Muscle layer of duodenum (tissue), 2 donors: ENCODE measurements around the gene GAB1.

ENCODE experiments used
- H3K27ac ChIP-seq: one replicate; pipeline ENCODE4 v1.7.0; 2013; ENCODE audit warnings: mild to moderate bottlenecking, low read length
- H3K27me3 ChIP-seq: one replicate; pipeline ENCODE4 v1.7.0; 2013; ENCODE audit warnings: low read depth, mild to moderate bottlenecking, control low read depth, low read length
- H3K36me3 ChIP-seq, 2 donors: one replicate each; pipeline ENCODE4 v1.7.0; 2013; ENCODE audit warnings: low read length in 2 of 2, control low read depth in 1 of 2, mild to moderate bottlenecking in 1 of 2; ENCODE audit not compliant: insufficient read depth in 2 of 2, control insufficient read depth in 1 of 2
- H3K4me1 ChIP-seq, 2 donors: one replicate each; pipeline ENCODE4 v1.7.0; 2013; ENCODE audit warnings: low read length in 2 of 2, mild to moderate bottlenecking in 2 of 2, control low read depth in 1 of 2, moderate library complexity in 1 of 2; ENCODE audit not compliant: insufficient read depth in 2 of 2, control insufficient read depth in 1 of 2
- H3K4me3 ChIP-seq, 2 donors: one replicate each; pipeline ENCODE4 v1.7.0; 2013; ENCODE audit warnings: low read length in 2 of 2, low read depth in 1 of 2, mild to moderate bottlenecking in 1 of 2
- H3K9me3 ChIP-seq, 2 donors: one replicate each; pipeline ENCODE4 v1.7.0; 2013; ENCODE audit warnings: low read length in 2 of 2, control low read depth in 1 of 2, mild to moderate bottlenecking in 1 of 2; ENCODE audit not compliant: control insufficient read depth in 1 of 2
- donor health status: healthy.

The GAB1 gene

GRCh38 chr4:143455211-143455610, 118.5 kb downstream of the GAB1 start:
- Histone ChIP-seq H3K36me3 (peaks cover 5 to 7% of the 10 kb centered on the region in 2 donors), H3K4me1 (no peaks in the 10 kb centered on the region), H3K9me3 (no peaks in the 10 kb centered on the region), H3K4me3 (no peak overlapping the region), H3K27me3 (no peaks in the 10 kb centered on the region), H3K27ac (no peak overlapping the region)

GRCh38 chr4:143458966-143459365, 122.3 kb downstream of the GAB1 start:
- peaks cover 12 to 21% of the 10 kb centered on the region in 2 donors for H3K36me3 ChIP-seq
- H3K9me3 ChIP-seq = no peaks in the 10 kb centered on the region
- no peaks in the 10 kb centered on the region for H3K4me1 ChIP-seq
- no peak overlapping the region for H3K4me3 ChIP-seq
- no peak overlapping the region for H3K27ac ChIP-seq
- H3K27me3 ChIP-seq = no peaks in the 10 kb centered on the region

GRCh38 chr4:143473334-143474126, 136.9 kb downstream of the GAB1 start:
- no peaks in the 10 kb centered on the region for H3K4me1 ChIP-seq
- H3K9me3 ChIP-seq = no peaks in the 10 kb centered on the region
- H3K4me3 ChIP-seq = no peak overlapping the region
- H3K36me3 ChIP-seq = peaks cover 15 to 20% of the 10 kb centered on the region in 2 donors
- no peak overlapping the region for H3K27ac ChIP-seq
- no peaks in the 10 kb centered on the region for H3K27me3 ChIP-seq

- H3K4me1 ChIP-seq = no peaks in the 10 kb centered on the region
- no peak overlapping the region for H3K4me3 ChIP-seq
- H3K9me3 ChIP-seq = no peaks in the 10 kb centered on the region
- H3K27ac ChIP-seq = no peak overlapping the region
- no peaks in the 10 kb centered on the region for H3K27me3 ChIP-seq
- no peaks in the 10 kb centered on the region for H3K36me3 ChIP-seq
These were observed 140.8 kb downstream of the GAB1 start for GRCh38 chr4:143477487-143477886.

GRCh38 chr4:143481361-143481760, 144.7 kb downstream of the GAB1 start:
- no peak overlapping the region for H3K4me3 ChIP-seq
- H3K9me3 ChIP-seq = no peaks in the 10 kb centered on the region
- H3K27me3 ChIP-seq = no peaks in the 10 kb centered on the region
- H3K36me3 ChIP-seq = no peaks in the 10 kb centered on the region
- no peak overlapping the region for H3K27ac ChIP-seq
- no peaks in the 10 kb centered on the region for H3K4me1 ChIP-seq

DNA sequence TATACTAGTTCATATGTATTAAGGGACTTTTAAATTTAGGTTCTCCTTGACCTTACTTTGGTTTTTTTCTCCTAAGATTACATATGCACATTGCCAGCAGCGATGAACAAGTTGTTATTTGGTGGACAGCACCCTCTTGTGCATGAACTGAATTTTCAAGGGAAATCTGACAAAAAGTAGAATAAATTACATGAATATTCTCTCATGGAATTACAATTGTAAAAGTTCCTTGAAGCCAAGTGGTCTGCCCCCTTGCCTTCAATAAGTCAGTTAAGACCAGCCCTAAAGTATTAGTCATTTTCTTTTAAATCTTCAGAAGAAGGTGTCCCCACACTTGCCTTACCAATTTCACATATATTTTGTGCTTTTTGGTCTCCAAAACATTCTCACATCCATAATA, 146.2 kb downstream of the GAB1 start:
- H3K36me3 ChIP-seq = no peaks in the 10 kb centered on the region
- no peaks in the 10 kb centered on the region for H3K27me3 ChIP-seq
- no peak overlapping the region for H3K4me3 ChIP-seq
- no peak overlapping the region for H3K27ac ChIP-seq
- H3K4me1 ChIP-seq = no peaks in the 10 kb centered on the region
- no peaks in the 10 kb centered on the region for H3K9me3 ChIP-seq

DNA sequence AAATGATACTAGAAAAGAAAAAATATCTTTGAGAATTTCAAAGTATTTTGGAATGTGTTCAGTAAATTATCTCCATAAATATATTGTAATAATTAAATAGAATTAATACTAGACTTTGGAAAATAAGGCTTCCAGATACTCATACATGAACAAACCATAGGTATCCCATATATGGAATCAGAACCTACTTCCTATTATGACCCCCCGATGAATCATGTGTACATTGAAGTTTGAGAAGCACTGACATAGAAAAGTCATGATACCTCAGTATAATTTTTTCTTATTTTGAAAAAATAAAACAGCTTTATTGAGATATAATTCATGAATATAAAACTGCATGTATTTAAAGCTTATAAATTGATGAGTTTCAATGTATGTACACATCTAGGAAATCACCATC, 149.6 kb downstream of the GAB1 start:
- no peak overlapping the region for H3K27ac ChIP-seq

DNA sequence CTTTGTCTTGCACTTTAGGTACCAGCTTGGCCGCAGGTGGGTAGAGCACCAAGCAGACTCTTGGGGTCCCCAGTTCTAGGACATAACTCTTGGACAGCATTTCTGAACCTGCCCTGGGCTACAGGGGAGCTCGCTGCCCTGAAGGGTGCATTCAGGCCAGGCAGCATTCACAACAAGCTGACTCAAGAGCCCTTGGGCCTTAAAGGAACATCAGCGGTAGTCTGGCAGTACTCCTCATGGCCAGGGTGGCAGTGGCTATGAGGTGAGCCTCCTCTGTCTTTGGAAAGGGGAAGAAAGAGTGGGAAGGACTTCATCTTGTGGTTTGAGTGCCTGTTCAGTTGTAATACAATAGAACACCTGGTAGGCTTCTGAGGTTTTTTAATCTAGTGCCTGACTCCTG, 152.0 kb downstream of the GAB1 start:
- Histone ChIP-seq H3K9me3 (no peaks in the 10 kb centered on the region), H3K36me3 (no peaks in the 10 kb centered on the region), H3K27me3 (no peaks in the 10 kb centered on the region), H3K4me1 (no peaks in the 10 kb centered on the region), H3K4me3 (no peak overlapping the region), H3K27ac (no peak overlapping the region)

More for the DNA sequence above, 149.6 kb downstream of the GAB1 start:
- no peaks in the 10 kb centered on the region for H3K4me1 ChIP-seq
- H3K4me3 ChIP-seq = no peak overlapping the region
- H3K27me3 ChIP-seq = no peaks in the 10 kb centered on the region
- H3K36me3 ChIP-seq = no peaks in the 10 kb centered on the region
- no peaks in the 10 kb centered on the region for H3K9me3 ChIP-seq

- Histone ChIP-seq H3K9me3 (no peaks in the 10 kb centered on the region), H3K4me3 (no peak overlapping the region), H3K27ac (no peak overlapping the region), H3K27me3 (no peaks in the 10 kb centered on the region), H3K4me1 (no peaks in the 10 kb centered on the region), H3K36me3 (no peaks in the 10 kb centered on the region)
These were observed 152.4 kb downstream of the GAB1 start for GRCh38 chr4:143489106-143489505.

- H3K4me1 ChIP-seq = no peaks in the 10 kb centered on the region
- H3K27me3 ChIP-seq = no peaks in the 10 kb centered on the region
- H3K27ac ChIP-seq = no peak overlapping the region
- H3K4me3 ChIP-seq = no peak overlapping the region
- no peaks in the 10 kb centered on the region for H3K36me3 ChIP-seq
- no peaks in the 10 kb centered on the region for H3K9me3 ChIP-seq
These were observed 161.3 kb downstream of the GAB1 start for GRCh38 chr4:143498021-143498420.

DNA sequence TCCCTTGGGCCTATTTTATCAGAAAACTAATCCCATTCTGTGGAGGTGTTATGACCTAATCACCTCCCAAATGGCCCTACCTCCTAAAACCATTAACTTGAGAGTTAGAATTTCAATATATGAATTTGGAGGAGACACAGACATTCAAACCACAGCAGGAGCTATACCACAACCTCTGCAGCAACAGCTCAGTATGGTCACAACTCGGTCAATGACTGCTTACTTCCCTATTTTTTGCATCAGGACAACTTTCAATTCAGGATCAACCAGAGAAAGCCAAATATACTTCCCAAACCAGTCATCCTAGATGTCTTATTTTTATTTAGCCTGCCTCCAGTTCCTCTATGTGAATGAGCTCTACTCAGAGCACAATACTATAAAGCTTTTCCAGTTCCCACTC, 165.6 kb downstream of the GAB1 start:
- Histone ChIP-seq H3K4me1 (no peaks in the 10 kb centered on the region), H3K27ac (no peak overlapping the region), H3K36me3 (no peaks in the 10 kb centered on the region), H3K4me3 (no peak overlapping the region), H3K9me3 (no peaks in the 10 kb centered on the region), H3K27me3 (no peaks in the 10 kb centered on the region)

GRCh38 chr4:143506031-143506430, 169.4 kb downstream of the GAB1 start:
- no peaks in the 10 kb centered on the region for H3K36me3 ChIP-seq
- no peaks in the 10 kb centered on the region for H3K9me3 ChIP-seq
- H3K27me3 ChIP-seq = no peaks in the 10 kb centered on the region
- H3K4me1 ChIP-seq = no peaks in the 10 kb centered on the region
- H3K4me3 ChIP-seq = no peak overlapping the region
- H3K27ac ChIP-seq = no peak overlapping the region
